ENCODE measurements around the gene NUDT8. TPM values are rescaled to one million over a fixed set of nuclear protein-coding genes. Genes with fewer than 3 reads are reported as not detected.
"Not testable (repeated sequence)": the region's sequence is repeated elsewhere in the genome, so short reads cannot be mapped to it uniquely, and the experiment has no call there.

The NUDT8 gene
- polyA plus RNA-seq, 3 donors from 2014 or later = 10.1 to 13.4 (median 12.3) TPM

GRCh38 chr11:67604119-67604518 is 25.6 kb downstream of the NUDT8 start:
- peaks cover 43 to 52% of the 10 kb centered on the region in 2 donors for H3K4me1 Mint-ChIP-seq
- H3K27me3 Mint-ChIP-seq (ENCODE audit: low read depth in 3 of 3); DNase-seq; H3K36me3 Mint-ChIP-seq; H3K9me3 Mint-ChIP-seq: not testable (repeated sequence)
- H3K4me3 Mint-ChIP-seq = peak overlapping the region in 2 of 5 donors; percentile 51 to 61
- H3K27ac Mint-ChIP-seq = peak overlapping the region in 2 of 6 donors; percentile 51 to 60

DNA sequence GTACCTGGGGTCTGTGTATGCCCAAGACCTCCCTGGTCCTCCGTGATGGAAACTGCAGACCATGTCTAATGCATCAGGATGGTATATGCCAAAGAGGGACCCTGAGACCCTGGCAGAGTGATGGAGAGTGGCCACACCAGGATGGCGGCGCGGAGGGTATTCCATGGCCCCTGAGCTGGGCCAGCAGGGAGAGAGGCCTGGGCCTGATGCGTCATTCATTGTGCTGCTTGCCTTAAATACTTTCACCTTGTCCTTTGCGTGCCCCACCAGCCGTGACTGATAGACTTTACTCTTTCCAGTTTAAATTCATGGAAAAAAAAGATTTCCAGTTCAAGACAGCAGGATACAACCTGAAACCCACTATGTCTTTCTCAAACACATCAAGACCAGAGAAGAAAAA is 28.6 kb downstream of the NUDT8 start:
- H3K27me3 Mint-ChIP-seq (ENCODE audit: low read depth in 3 of 3) = peaks cover 2 to 5% (median 5%) of the 10 kb centered on the region in 3 donors
- H3K36me3 Mint-ChIP-seq = no peaks in the 10 kb centered on the region
- no peak for DNase-seq
- H3K4me1 Mint-ChIP-seq = peaks cover 26 to 44% of the 10 kb centered on the region in 2 donors
- H3K27ac Mint-ChIP-seq = peak overlapping the region; percentile 20 to 91 (median 78)
- peak overlapping the region; percentile 59 to 85 (median 78) for H3K4me3 Mint-ChIP-seq
- no peaks in the 10 kb centered on the region for H3K9me3 Mint-ChIP-seq

GRCh38 chr11:67600324-67601029 is 29.3 kb downstream of the NUDT8 start:
- peak overlapping the region; percentile 63 to 91 (median 83) for H3K27ac Mint-ChIP-seq
- peaks cover 2 to 5% (median 3%) of the 10 kb centered on the region in 3 donors for H3K27me3 Mint-ChIP-seq (ENCODE audit: low read depth in 3 of 3)
- peaks cover 22 to 44% of the 10 kb centered on the region in 2 donors for H3K4me1 Mint-ChIP-seq
- peak; percentile 40 to 45 (median 43) for DNase-seq
- H3K36me3 Mint-ChIP-seq = no peaks in the 10 kb centered on the region
- peak overlapping the region; percentile 59 to 85 (median 78) for H3K4me3 Mint-ChIP-seq
- no peaks in the 10 kb centered on the region for H3K9me3 Mint-ChIP-seq

DNA sequence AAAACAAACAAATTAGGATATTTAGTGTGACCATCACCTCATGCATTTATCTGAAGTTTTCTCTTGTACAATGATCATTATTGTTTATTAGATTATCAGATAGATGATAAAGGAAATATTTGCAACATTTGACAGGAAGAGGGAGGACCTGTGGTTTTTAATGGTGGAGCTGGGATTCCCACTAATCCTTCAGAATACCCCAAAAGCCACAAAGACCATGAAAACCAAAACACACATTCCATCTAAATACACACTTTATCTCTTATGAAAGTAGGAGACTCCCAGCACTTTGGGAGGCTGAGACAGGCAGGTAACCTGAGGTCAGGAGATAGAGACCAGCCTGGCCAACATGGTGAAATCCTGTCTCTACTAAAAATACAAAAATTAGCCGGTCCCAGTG is 30.6 kb downstream of the NUDT8 start:
- peak overlapping the region in 1 of 5 donors; percentile 40 for H3K4me3 Mint-ChIP-seq
- no peak for DNase-seq
- peaks cover 0 to 3% (median under 1%) of the 10 kb centered on the region in 3 donors for H3K27me3 Mint-ChIP-seq (ENCODE audit: low read depth in 3 of 3)
- peak overlapping the region in 2 of 6 donors; percentile 12 to 49 for H3K27ac Mint-ChIP-seq
- peaks cover 22 to 44% of the 10 kb centered on the region in 2 donors for H3K4me1 Mint-ChIP-seq
- H3K9me3 Mint-ChIP-seq = no peaks in the 10 kb centered on the region
- no peaks in the 10 kb centered on the region for H3K36me3 Mint-ChIP-seq

DNA sequence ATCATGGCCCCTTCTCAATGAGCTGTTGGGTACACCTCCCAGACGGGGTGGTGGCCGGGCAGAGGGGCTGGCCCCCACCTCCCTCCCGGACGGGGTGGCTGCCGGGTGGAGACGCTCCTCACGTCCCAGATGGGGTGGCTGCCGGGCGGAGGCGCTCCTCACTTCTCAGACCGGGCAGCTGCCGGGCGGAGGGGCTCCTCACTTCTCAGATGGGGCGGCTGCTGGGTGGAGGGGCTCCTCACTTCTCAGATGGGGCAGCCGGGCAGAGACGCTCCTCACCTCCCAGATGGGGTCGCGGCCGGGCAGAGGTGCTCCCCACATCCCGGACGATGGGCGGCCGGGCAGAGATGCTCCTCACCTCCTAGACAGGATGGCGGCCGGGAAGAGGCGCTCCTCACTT is 31.8 kb downstream of the NUDT8 start:
- not testable (repeated sequence) for H3K27me3 Mint-ChIP-seq (ENCODE audit: low read depth in 3 of 3); H3K27ac Mint-ChIP-seq; H3K4me3 Mint-ChIP-seq; DNase-seq; H3K9me3 Mint-ChIP-seq; H3K36me3 Mint-ChIP-seq
- peaks cover 22 to 44% of the 10 kb centered on the region in 2 donors for H3K4me1 Mint-ChIP-seq

GRCh38 chr11:67597458-67597857 is 32.3 kb downstream of the NUDT8 start:
- not testable (repeated sequence) for H3K27me3 Mint-ChIP-seq (ENCODE audit: low read depth in 3 of 3); H3K4me3 Mint-ChIP-seq; H3K9me3 Mint-ChIP-seq; DNase-seq; H3K27ac Mint-ChIP-seq; H3K36me3 Mint-ChIP-seq
- peaks cover 22 to 44% of the 10 kb centered on the region in 2 donors for H3K4me1 Mint-ChIP-seq

- no peaks in the 10 kb centered on the region for H3K9me3 Mint-ChIP-seq
- H3K4me1 Mint-ChIP-seq = peaks cover 22 to 42% of the 10 kb centered on the region in 2 donors
- H3K36me3 Mint-ChIP-seq = no peaks in the 10 kb centered on the region
- H3K4me3 Mint-ChIP-seq = no peak overlapping the region
- no peak for DNase-seq
- peaks cover 0 to 3% (median 0%) of the 10 kb centered on the region in 3 donors for H3K27me3 Mint-ChIP-seq (ENCODE audit: low read depth in 3 of 3)
- peak overlapping the region in 2 of 6 donors; percentile 18 to 46 for H3K27ac Mint-ChIP-seq
Observed at GRCh38 chr11:67596753-67597300, 32.9 kb downstream of the NUDT8 start.

- no peak overlapping the region for H3K4me3 Mint-ChIP-seq
- H3K9me3 Mint-ChIP-seq = no peaks in the 10 kb centered on the region
- peaks cover under 1 to 19% of the 10 kb centered on the region in 2 donors for H3K4me1 Mint-ChIP-seq
- H3K27me3 Mint-ChIP-seq (ENCODE audit: low read depth in 3 of 3) = no peaks in the 10 kb centered on the region
- DNase-seq = no peak
- no peaks in the 10 kb centered on the region for H3K36me3 Mint-ChIP-seq
- H3K27ac Mint-ChIP-seq = no peak overlapping the region
Observed at GRCh38 chr11:67594480-67594879, 35.3 kb downstream of the NUDT8 start.

GRCh38 chr11:67593565-67593905 is 36.2 kb downstream of the NUDT8 start:
- Mint-ChIP-seq H3K27ac (no peak overlapping the region), H3K9me3 (no peaks in the 10 kb centered on the region), H3K4me3 (no peak overlapping the region), H3K4me1 (peaks cover 0 to 9% of the 10 kb centered on the region in 2 donors), H3K36me3 (no peaks in the 10 kb centered on the region), H3K27me3 (ENCODE audit: low read depth in 3 of 3) (no peaks in the 10 kb centered on the region)
- DNase-seq = no peak

DNA sequence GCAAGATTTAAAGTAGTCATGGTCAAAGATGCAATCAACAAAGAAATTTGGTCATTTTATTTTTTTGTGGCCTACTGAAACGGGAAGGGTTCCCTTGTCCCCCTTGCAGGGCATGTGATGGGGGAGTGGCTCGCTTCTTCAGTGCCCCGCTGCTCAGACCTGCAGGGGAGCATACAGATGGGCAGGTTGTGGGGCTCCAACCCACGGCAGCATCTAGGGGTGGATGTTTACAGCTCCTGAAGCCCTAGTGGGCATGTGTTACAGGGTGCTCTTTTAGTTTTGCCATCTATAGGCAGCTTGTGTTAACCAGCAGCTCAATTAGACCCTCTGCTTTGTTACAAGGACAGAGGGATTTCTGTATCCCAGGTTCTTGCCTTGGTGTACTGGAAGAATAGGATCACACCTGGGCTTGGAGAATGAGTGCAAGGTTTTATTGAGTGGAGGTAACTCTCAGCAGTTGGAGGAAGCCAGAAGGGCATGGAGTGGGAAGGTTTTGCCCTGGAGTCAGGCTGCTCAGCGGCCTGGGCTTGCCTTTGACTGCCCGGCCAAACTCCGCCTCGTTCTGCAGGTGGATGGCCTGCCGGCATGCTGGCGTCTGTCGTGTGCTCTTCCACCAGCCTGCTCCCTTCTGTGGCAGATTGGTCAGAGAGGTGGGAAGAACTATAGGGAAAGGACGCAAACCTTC is 36.7 kb downstream of the NUDT8 start:
- Mint-ChIP-seq H3K4me3 (no peak overlapping the region), H3K27ac (no peak overlapping the region), H3K4me1 (peaks cover 0 to 8% of the 10 kb centered on the region in 2 donors), H3K27me3 (ENCODE audit: low read depth in 3 of 3) (no peaks in the 10 kb centered on the region), H3K9me3 (no peaks in the 10 kb centered on the region), H3K36me3 (peaks cover 0 to 2% (median 0%) of the 10 kb centered on the region in 3 donors)
- no peak for DNase-seq

DNA sequence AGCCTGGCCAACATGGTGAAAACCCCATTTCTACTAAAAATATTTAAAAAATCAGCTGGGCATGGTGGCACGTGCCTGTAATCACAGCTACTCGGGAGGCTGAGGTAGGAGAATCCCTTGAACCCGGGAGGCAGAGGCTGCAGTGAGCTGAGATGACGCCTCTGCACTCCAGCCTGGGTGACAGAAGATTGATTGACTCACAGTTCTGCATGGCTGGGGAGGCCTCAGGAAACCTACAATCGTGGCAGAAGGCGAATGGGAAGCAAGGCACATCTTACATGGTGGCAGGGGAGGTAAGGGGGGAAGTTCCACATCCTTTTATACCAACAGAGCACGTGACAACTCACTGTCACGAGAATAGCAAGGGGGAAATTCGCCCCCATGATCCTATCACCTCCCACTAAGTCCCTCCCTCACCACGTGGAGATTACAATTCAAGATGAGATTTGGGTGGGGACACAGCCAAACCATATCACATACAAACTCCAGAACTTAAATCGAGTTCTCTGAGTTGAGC is 40.8 kb downstream of the NUDT8 start:
- Mint-ChIP-seq H3K4me1 (peaks cover 20 to 23% of the 10 kb centered on the region in 2 donors), H3K27ac (peak overlapping the region in 1 of 6 donors; percentile 20), H3K36me3 (peaks cover 0 to 15% (median 0%) of the 10 kb centered on the region in 3 donors)
- H3K9me3 Mint-ChIP-seq; DNase-seq; H3K27me3 Mint-ChIP-seq (ENCODE audit: low read depth in 3 of 3); H3K4me3 Mint-ChIP-seq: not testable (repeated sequence)

GRCh38 chr11:67588136-67588503 is 41.6 kb downstream of the NUDT8 start:
- Mint-ChIP-seq H3K4me3 (no peak overlapping the region), H3K27me3 (ENCODE audit: low read depth in 3 of 3) (peaks cover 2 to 11% (median 2%) of the 10 kb centered on the region in 3 donors), H3K9me3 (no peaks in the 10 kb centered on the region), H3K4me1 (peaks cover 24 to 25% of the 10 kb centered on the region in 2 donors), H3K27ac (peak overlapping the region in 4 of 6 donors; percentile 57 to 81 (median 68)), H3K36me3 (peaks cover 0 to 15% (median 0%) of the 10 kb centered on the region in 3 donors)
- no peak for DNase-seq

GRCh38 chr11:67586568-67587250 is 43.0 kb downstream of the NUDT8 start:
- Mint-ChIP-seq H3K27ac (peak overlapping the region; percentile 66 to 86 (median 71)), H3K4me1 (peaks cover 37 to 38% of the 10 kb centered on the region in 2 donors), H3K27me3 (ENCODE audit: low read depth in 3 of 3) (peaks cover 6 to 15% (median 8%) of the 10 kb centered on the region in 3 donors), H3K36me3 (peaks cover 0 to 15% (median 0%) of the 10 kb centered on the region in 3 donors), H3K4me3 (no peak overlapping the region), H3K9me3 (no peaks in the 10 kb centered on the region)
- DNase-seq = no peak

Measured in immature natural killer cell (primary cell).